Measurements from ENCODE around the gene NUDT14. TPM values are rescaled to one million over a fixed set of nuclear protein-coding genes. Genes with fewer than 3 reads are reported as not detected.

NUDT14 gene
- total and polyA plus RNA-seq, 2 of the 4 experiments (the other 2 are of a cell fraction) = 5.6 to 9.3 TPM

DNA sequence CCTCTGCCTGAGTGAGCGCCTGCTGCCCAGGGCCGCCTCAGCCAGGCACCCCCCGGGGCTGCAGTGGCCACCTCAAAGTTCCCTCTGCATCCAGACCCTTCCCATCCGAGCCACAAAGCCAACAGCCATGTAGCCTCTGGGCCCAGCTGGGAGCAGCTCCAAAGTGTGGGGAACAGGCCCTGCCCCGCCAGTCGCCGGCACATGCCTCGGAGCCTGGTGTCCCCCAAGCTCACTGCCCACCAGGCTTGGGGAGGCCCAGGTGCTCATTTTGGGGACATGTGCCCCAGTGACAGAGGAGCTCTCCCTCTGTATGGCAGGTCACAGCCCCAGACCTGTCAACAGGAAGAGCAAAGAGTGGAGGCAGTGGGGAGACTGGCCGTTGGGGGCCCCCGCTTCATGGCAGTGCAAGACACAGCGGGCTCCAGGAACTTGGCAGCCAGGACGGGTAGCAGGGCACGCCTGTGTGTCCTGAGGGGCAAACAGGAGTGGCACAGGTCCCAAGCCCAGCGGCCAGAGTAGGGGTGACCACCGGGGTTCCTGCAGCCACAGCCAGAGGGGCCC lies 42.5 kb downstream of the NUDT14 start:
- H3K27ac ChIP-seq (ENCODE audit: insufficient read depth, low read length) = no peak overlapping the region
- no peak overlapping the region for H3K18ac ChIP-seq (ENCODE audit: low read depth, low read length)
- no peak overlapping the region for H3K4me2 ChIP-seq (ENCODE audit: low read depth, low read length)
- no peak overlapping the region for H2BK20ac ChIP-seq (ENCODE audit: low read depth, low read length)
- no TSS peak for BruUV-seq (replicated peaks)
- WGBS, 2 experiments (ENCODE audit: extremely low coverage in 2 of 2, insufficient read length in 1 of 2) = 74% methylated on average over 4 of the region's 15 CpGs; no CpG with 5 or more reads in 1 of the 2 experiments
- no peak overlapping the region for H2BK15ac ChIP-seq (ENCODE audit: low read depth, low read length)
- no peak overlapping the region for H2AFZ ChIP-seq (replicated peaks; ENCODE audit: low read length, poor library complexity)
- no peak overlapping the region for H2AK9ac ChIP-seq (replicated peaks; ENCODE audit: low read depth, low read length, poor library complexity)
- intact Hi-C loops (cut with micrococcal nuclease) = no loop called here
- H3K27me3 ChIP-seq (ENCODE audit: control insufficient read depth, insufficient read depth, low read length) = peaks cover 6% of the 10 kb centered on the region
- no peak overlapping the region for H3K14ac ChIP-seq (replicated peaks; ENCODE audit: low read depth, low read length)
- H2AK5ac ChIP-seq (ENCODE audit: low read depth, low read length) = no peak overlapping the region
- POLR2A ChIA-PET (ENCODE audit: unreplicated experiment) = no interaction called here
- H2BK5ac ChIP-seq (ENCODE audit: low read depth, low read length, poor library complexity, severe bottlenecking) = no peak overlapping the region
- H3K9me1 ChIP-seq (ENCODE audit: insufficient read depth, low read length) = no peaks in the 10 kb centered on the region
- H3K56ac ChIP-seq (ENCODE audit: extremely low read depth, insufficient read depth, low read length) = no peak overlapping the region
- H3K9ac ChIP-seq (ENCODE audit: low read depth, low read length) = no peak overlapping the region
- TF ChIP-seq RAD21 (IDR thresholded peaks at IDR 0.05; ENCODE audit: low read length) (no peak), CEBPB (IDR thresholded peaks at IDR 0.05; ENCODE audit: low read depth, low read length) (no peak), FOS (IDR thresholded peaks at IDR 0.05; ENCODE audit: low read depth, low read length) (no peak), MAFK (IDR thresholded peaks at IDR 0.05; ENCODE audit: low read depth, low read length) (no peak), CHD1 (IDR thresholded peaks at IDR 0.05; ENCODE audit: low read depth, low read length) (no peak), MXI1 (IDR thresholded peaks at IDR 0.05; ENCODE audit: borderline replicate concordance, low read depth, low read length) (no peak), RFX5 (IDR thresholded peaks at IDR 0.05; ENCODE audit: low read depth, low read length) (no peak), NFE2L2 (IDR thresholded peaks at IDR 0.05; ENCODE audit: low read depth, low read length) (no peak), BHLHE40 (IDR thresholded peaks at IDR 0.05; ENCODE audit: low read depth, low read length) (no peak), RCOR1 (IDR thresholded peaks at IDR 0.05; ENCODE audit: insufficient replicate concordance, low read length) (no peak)
- TF ChIP-seq, protein P1, sequence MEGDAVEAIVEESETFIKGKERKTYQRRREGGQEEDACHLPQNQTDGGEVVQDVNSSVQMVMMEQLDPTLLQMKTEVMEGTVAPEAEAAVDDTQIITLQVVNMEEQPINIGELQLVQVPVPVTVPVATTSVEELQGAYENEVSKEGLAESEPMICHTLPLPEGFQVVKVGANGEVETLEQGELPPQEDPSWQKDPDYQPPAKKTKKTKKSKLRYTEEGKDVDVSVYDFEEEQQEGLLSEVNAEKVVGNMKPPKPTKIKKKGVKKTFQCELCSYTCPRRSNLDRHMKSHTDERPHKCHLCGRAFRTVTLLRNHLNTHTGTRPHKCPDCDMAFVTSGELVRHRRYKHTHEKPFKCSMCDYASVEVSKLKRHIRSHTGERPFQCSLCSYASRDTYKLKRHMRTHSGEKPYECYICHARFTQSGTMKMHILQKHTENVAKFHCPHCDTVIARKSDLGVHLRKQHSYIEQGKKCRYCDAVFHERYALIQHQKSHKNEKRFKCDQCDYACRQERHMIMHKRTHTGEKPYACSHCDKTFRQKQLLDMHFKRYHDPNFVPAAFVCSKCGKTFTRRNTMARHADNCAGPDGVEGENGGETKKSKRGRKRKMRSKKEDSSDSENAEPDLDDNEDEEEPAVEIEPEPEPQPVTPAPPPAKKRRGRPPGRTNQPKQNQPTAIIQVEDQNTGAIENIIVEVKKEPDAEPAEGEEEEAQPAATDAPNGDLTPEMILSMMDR (conservative IDR thresholded peaks at IDR 0.05; ENCODE audit: low read depth, low read length) = no peak
- TF ChIP-seq, protein P2, sequence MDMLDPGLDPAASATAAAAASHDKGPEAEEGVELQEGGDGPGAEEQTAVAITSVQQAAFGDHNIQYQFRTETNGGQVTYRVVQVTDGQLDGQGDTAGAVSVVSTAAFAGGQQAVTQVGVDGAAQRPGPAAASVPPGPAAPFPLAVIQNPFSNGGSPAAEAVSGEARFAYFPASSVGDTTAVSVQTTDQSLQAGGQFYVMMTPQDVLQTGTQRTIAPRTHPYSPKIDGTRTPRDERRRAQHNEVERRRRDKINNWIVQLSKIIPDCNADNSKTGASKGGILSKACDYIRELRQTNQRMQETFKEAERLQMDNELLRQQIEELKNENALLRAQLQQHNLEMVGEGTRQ (IDR thresholded peaks at IDR 0.05; ENCODE audit: low read depth, low read length) = no peak
- H4K91ac ChIP-seq (ENCODE audit: insufficient read depth, low read depth, low read length) = no peak overlapping the region
- dilution Hi-C loops (cut with HindIII; ENCODE audit: low sequenced_read_pairs, unreplicated experiment) = no loop called here
- peaks cover 14% of the 10 kb centered on the region for H3K9me3 ChIP-seq (ENCODE audit: control insufficient read depth, insufficient read depth, low read length)
- no peak overlapping the region for H2BK120ac ChIP-seq (ENCODE audit: low read depth, low read length)
- DNase-seq (no peak), ATAC-seq (ENCODE audit: low read depth) (no peak)
- no peaks in the 10 kb centered on the region for H3K4me1 ChIP-seq (ENCODE audit: control insufficient read depth, insufficient read depth, low read length)
- H3K23ac ChIP-seq (ENCODE audit: low read depth, low read length) = no peak overlapping the region
- H4K5ac ChIP-seq (ENCODE audit: low read depth, low read length) = no peak overlapping the region
- H4K8ac ChIP-seq (ENCODE audit: low read depth in 2 of 2, low read length in 2 of 2) = no peak overlapping the region
- CTCF ChIA-PET = no interaction called here
- in situ Hi-C loops (cut with MboI; ENCODE audit: low sequenced_read_pairs) = no loop called here
- H4K20me1 ChIP-seq (ENCODE audit: insufficient read depth, low read length) = no peaks in the 10 kb centered on the region
- no peaks in the 10 kb centered on the region for H3K36me3 ChIP-seq (ENCODE audit: control insufficient read depth, insufficient read depth, low read length)
- no peak overlapping the region for H3K4ac ChIP-seq (ENCODE audit: low read depth, low read length)
- no peak overlapping the region for H3K4me3 ChIP-seq (ENCODE audit: insufficient read depth, low read depth, low read length)
- no peaks in the 10 kb centered on the region for H3K79me1 ChIP-seq (ENCODE audit: low read depth in 1 of 2, low read length in 2 of 2)
